CD4-positive, alpha-beta T cell (primary cell): Measurements from ENCODE around the gene GCNA. TPM values are rescaled to one million over a fixed set of nuclear protein-coding genes. Genes with fewer than 3 reads are reported as not detected.

Experiments used
- ATAC-seq: fragments of 200-7000 bp; cut with Tn5 transposase; one replicate; pipeline ENCODE4 v1.10.0; 2022; ENCODE audit warnings: mild to moderate bottlenecking; ENCODE audit not compliant: poor library complexity
- CTCF ChIA-PET: fragments of 350-600 bp; sonication (Branson Sonifier 250); formaldehyde crosslinking; loops from one replicate; lab custom pipeline; 2021; ENCODE audit warnings: antibody characterized with exemption, inconsistent platforms; lab: Charles Lee
- POLR2A ChIA-PET: fragments of 350-600 bp; sonication (Branson Sonifier 250); formaldehyde crosslinking; loops from one replicate; lab custom pipeline; 2021; ENCODE audit warnings: antibody characterized with exemption, inconsistent platforms; lab: Charles Lee
- DNase-seq, 14 experiments: peaks; one replicate each; pipeline ENCODE4 v3.0.0-alpha.2; 2013 to 2020; ENCODE audit warnings: mixed read lengths in 2 of 14
- H3K27ac ChIP-seq, 2 donors: one replicate each; pipeline versions ENCODE4 v1.5.1 to v1.7.0; 2013; ENCODE audit warnings: low read length in 2 of 2, low read depth in 1 of 2, mild to moderate bottlenecking in 1 of 2
- H3K27me3 ChIP-seq, 2 experiments: 1 replicate in 1 of 2; 2 replicates in 1 of 2; pipeline versions ENCODE4 v1.6.1 to v1.7.0; 2013; ENCODE audit warnings: low read length in 2 of 2, control low read depth in 1 of 2, mild to moderate bottlenecking in 1 of 2, moderate library complexity in 1 of 2; ENCODE audit not compliant: insufficient read depth in 2 of 2, control insufficient read depth in 1 of 2
- H3K36me3 ChIP-seq: one replicate; pipeline ENCODE4 v1.6.1; 2013; ENCODE audit warnings: low read length, control low read depth; ENCODE audit not compliant: insufficient read depth
- H3K4me1 ChIP-seq: one replicate; pipeline ENCODE4 v1.6.1; 2013; ENCODE audit warnings: low read length, control low read depth; ENCODE audit not compliant: insufficient read depth
- H3K4me3 ChIP-seq: one replicate; pipeline ENCODE4 v1.5.1; 2013; ENCODE audit warnings: mild to moderate bottlenecking, low read length, moderate library complexity
- H3K9me3 ChIP-seq, 2 experiments: 1 replicate in 1 of 2; 2 replicates in 1 of 2; pipeline versions ENCODE4 v1.6.1 to v1.7.0; 2013; ENCODE audit warnings: low read length in 2 of 2, mild to moderate bottlenecking in 2 of 2, control low read depth in 1 of 2, moderate library complexity in 1 of 2; ENCODE audit not compliant: control insufficient read depth in 1 of 2, insufficient read depth in 1 of 2
- H3K27ac Mint-ChIP-seq: one replicate; pipeline ENCODE4 v1.8.0; 2020; ENCODE audit warnings: mixed read lengths
- H3K27me3 Mint-ChIP-seq: one replicate; pipeline ENCODE4 v1.8.0; 2021; ENCODE audit warnings: mixed read lengths
- H3K36me3 Mint-ChIP-seq: one replicate; pipeline ENCODE4 v1.8.0; 2021; ENCODE audit warnings: low read depth, mixed read lengths
- H3K4me1 Mint-ChIP-seq: one replicate; pipeline ENCODE4 v1.8.0; 2021; ENCODE audit warnings: low read depth, mixed read lengths
- H3K4me3 Mint-ChIP-seq: one replicate; pipeline ENCODE4 v1.8.0; 2020; ENCODE audit warnings: mild to moderate bottlenecking, mixed read lengths
- H3K9me3 Mint-ChIP-seq: one replicate; pipeline ENCODE4 v1.8.0; 2020; ENCODE audit warnings: mixed read lengths
- CTCF ChIP-seq: fragments of 200-600 bp; IDR thresholded peaks from one replicate; pipeline ENCODE4 v1.8.0; 2022; ENCODE audit warnings: antibody characterized with exemption, mild to moderate bottlenecking
- intact Hi-C, 2 experiments: fragments of 100-400 bp; cut with DNase I in 1 of 2; cut with micrococcal nuclease in 1 of 2; formaldehyde crosslinking; loops; one replicate each; pipeline versions ENCODE4 v1.15.1 to v1.9.0; 2023 to 2025; cut with DNase I, micrococcal nuclease
- total RNA-seq, 174 experiments: library from RNA in 2 of 174; stranded (reverse) in 2 of 174; gene quantifications; one replicate each; pipeline ENCODE4 v1.2.3 and lab custom pipeline; 2021 to 2026

The GCNA gene
- total RNA-seq, 2 experiments from 2014 or later = 1.7 to 2.3 TPM

GRCh38 chrX:71621603-71622002 is 43.4 kb downstream of the GCNA start:
- peak overlapping the region; percentile 92 for H3K27ac Mint-ChIP-seq
- POLR2A ChIA-PET = interaction anchor here (0.7 to 2.5 kb wide), 5 partner anchors 9 to 89 kb away, joined by 3 to 12 read pairs (median 5); partner anchors contain the start of gene OGT
- H3K27me3 Mint-ChIP-seq = no peaks in the 10 kb centered on the region
- peak overlapping the region in 1 of 2 donors; percentile 58 for H3K27ac ChIP-seq
- peak overlapping the region; percentile 42 for H3K4me3 Mint-ChIP-seq
- TF ChIP-seq CTCF = no peak
- no peaks in the 10 kb centered on the region for H3K9me3 Mint-ChIP-seq
- DNase-seq = peak in 1 of 14 experiments; percentile 7
- peaks cover 11% of the 10 kb centered on the region for H3K36me3 Mint-ChIP-seq
- CTCF ChIA-PET = interaction anchor here (0.5 to 1.3 kb wide), 2 partner anchors 89 to 150 kb away, joined by 3 read pairs; partner anchors contain the start of gene OGT
- no peak for ATAC-seq
- H3K9me3 ChIP-seq = no peaks in the 10 kb centered on the region
- H3K36me3 ChIP-seq = peaks cover 6% of the 10 kb centered on the region
- H3K4me1 ChIP-seq = peaks cover 85% of the 10 kb centered on the region
- H3K27me3 ChIP-seq = no peaks in the 10 kb centered on the region
- peaks cover 62% of the 10 kb centered on the region for H3K4me1 Mint-ChIP-seq
- intact Hi-C loops = no loop called here
- H3K4me3 ChIP-seq = no peak overlapping the region

- TF ChIP-seq CTCF = no peak
- Histone ChIP-seq H3K27me3 (no peaks in the 10 kb centered on the region), H3K9me3 (no peaks in the 10 kb centered on the region), H3K4me1 (peaks cover 86% of the 10 kb centered on the region), H3K36me3 (peaks cover 1% of the 10 kb centered on the region), H3K27ac (peak overlapping the region; percentile 21 to 58), H3K4me3 (no peak overlapping the region)
- Mint-ChIP-seq H3K4me3 (no peak overlapping the region), H3K36me3 (peaks cover 11% of the 10 kb centered on the region), H3K4me1 (peaks cover 62% of the 10 kb centered on the region), H3K9me3 (no peaks in the 10 kb centered on the region), H3K27me3 (no peaks in the 10 kb centered on the region), H3K27ac (peak overlapping the region; percentile 92)
- intact Hi-C loops = no loop called here
- POLR2A ChIA-PET = interaction anchor here (0.7 to 2.5 kb wide), 5 partner anchors 9 to 90 kb away, joined by 3 to 12 read pairs (median 6); partner anchors contain the start of gene OGT
- CTCF ChIA-PET = interaction anchor here (0.5 to 2.1 kb wide), 6 partner anchors 16 to 655 kb away, joined by 3 to 11 read pairs (median 3); partner anchors contain the start of genes OGT and RPS4X
- ATAC-seq (peak; percentile 2), DNase-seq (no peak)
These were observed 43.9 kb downstream of the GCNA start for GRCh38 chrX:71622032-71622575.

- intact Hi-C loops = no loop called here
- CTCF ChIA-PET = interaction anchor here (0.7 to 2.1 kb wide), 7 partner anchors 9 to 654 kb away, joined by 3 to 11 read pairs (median 3); partner anchors contain the start of genes OGT and RPS4X
- ATAC-seq = peak; percentile 57
- TF ChIP-seq CTCF = no peak
- H3K27me3 ChIP-seq = no peaks in the 10 kb centered on the region
- Mint-ChIP-seq H3K4me3 (peak overlapping the region; percentile 51), H3K27me3 (no peaks in the 10 kb centered on the region), H3K4me1 (peaks cover 60% of the 10 kb centered on the region), H3K9me3 (no peaks in the 10 kb centered on the region), H3K36me3 (peaks cover 11% of the 10 kb centered on the region), H3K27ac (peak overlapping the region; percentile 92)
- H3K4me1 ChIP-seq = peaks cover 83% of the 10 kb centered on the region
- DNase-seq = peak; percentile 36 to 90 (median 48)
- H3K36me3 ChIP-seq = no peaks in the 10 kb centered on the region
- POLR2A ChIA-PET = interaction anchor here (0.7 to 2.5 kb wide), 6 partner anchors 14 to 924 kb away, joined by 3 to 12 read pairs (median 7); partner anchors contain the start of gene OGT
- H3K27ac ChIP-seq = peak overlapping the region; percentile 54 to 71
- H3K9me3 ChIP-seq = no peaks in the 10 kb centered on the region
- H3K4me3 ChIP-seq = peak overlapping the region; percentile 19
These were observed 44.6 kb downstream of the GCNA start for GRCh38 chrX:71622576-71623450.
